ENCODE results near the gene TBCC.

- TF ChIP-seq CTCF (IDR thresholded peaks at IDR 0.05) (no peak), POLR2A (IDR thresholded peaks at IDR 0.05) (no peak)
These were observed 41.2 kb upstream of the TBCC start for GRCh38 chr6:42787063-42787472.

Data from uterus (tissue), 2 donors.